Caco-2 (cell line): ENCODE results near the gene AURKA. TPM values are rescaled to one million over a fixed set of nuclear protein-coding genes. Genes with fewer than 3 reads are reported as not detected.

Experiments
- BruUV-seq: library from RNA; stranded (reverse); fragments of 400-500 nt; replicated peaks from 2 replicates; lab custom pipeline; 2021; lab: Mats Ljungman, UMichigan
- CTCF ChIA-PET: fragments of 300-600 bp; sonication (Branson Sonifier 250); formaldehyde crosslinking; loops from one replicate; lab custom pipeline; 2022; ENCODE audit warnings: antibody characterized with exemption; lab: Charles Lee
- POLR2A ChIA-PET: fragments of 300-600 bp; sonication (Branson Sonifier 250); formaldehyde crosslinking; loops from one replicate; lab custom pipeline; 2022; ENCODE audit warnings: antibody characterized with exemption; lab: Charles Lee
- DNase-seq, 2 experiments: peaks; one replicate each; pipeline versions ENCODE4 v3.0.0 to v3.0.0-alpha.2; 2020 to 2022
- H3K27me3 ChIP-seq: replicated peaks from 2 replicates; pipeline ENCODE4 v1.6.0; 2011; ENCODE audit warnings: low read length; ENCODE audit not compliant: control insufficient read depth, insufficient read depth
- H3K36me3 ChIP-seq: 2 replicates; pipeline ENCODE4 v1.5.1; 2011; ENCODE audit warnings: low read length; ENCODE audit not compliant: control insufficient read depth, insufficient read depth
- H3K4me1 ChIP-seq: fragments of 250-450 bp; sonication (Bioruptor Pico); 2 replicates; pipeline ENCODE4 v1.5.1; 2020; ENCODE audit warnings: mild to moderate bottlenecking
- H3K4me3 ChIP-seq: 2 replicates; pipeline ENCODE4 v1.5.1; 2011; ENCODE audit warnings: low read depth, mild to moderate bottlenecking, control low read depth, low read length
- H3K9me3 ChIP-seq: fragments of 250-450 bp; sonication (Bioruptor Pico); 2 replicates; pipeline ENCODE4 v1.5.1; 2020; ENCODE audit warnings: mild to moderate bottlenecking, moderate library complexity
- H3K27ac Mint-ChIP-seq: one replicate; pipeline ENCODE4 v1.8.0; 2022; ENCODE audit warnings: mixed read lengths; ENCODE audit not compliant: unreplicated experiment
- H3K27me3 Mint-ChIP-seq: one replicate; pipeline ENCODE4 v1.8.0; 2022; ENCODE audit warnings: mixed read lengths; ENCODE audit not compliant: insufficient read depth, unreplicated experiment
- H3K36me3 Mint-ChIP-seq: one replicate; pipeline ENCODE4 v1.8.0; 2022; ENCODE audit warnings: mild to moderate bottlenecking, mixed read lengths; ENCODE audit not compliant: insufficient read depth, unreplicated experiment
- H3K4me1 Mint-ChIP-seq: one replicate; pipeline ENCODE4 v1.8.0; 2022; ENCODE audit warnings: low read depth, mixed read lengths; ENCODE audit not compliant: unreplicated experiment
- H3K4me3 Mint-ChIP-seq: one replicate; pipeline ENCODE4 v1.8.0; 2022; ENCODE audit warnings: mild to moderate bottlenecking, moderate library complexity, mixed read lengths; ENCODE audit not compliant: unreplicated experiment
- H3K9me3 Mint-ChIP-seq: one replicate; pipeline ENCODE4 v1.8.0; 2022; ENCODE audit warnings: mixed read lengths; ENCODE audit not compliant: unreplicated experiment
- intact Hi-C: fragments of 100-400 bp; cut with micrococcal nuclease; formaldehyde crosslinking; loops from one replicate; pipeline ENCODE4 v1.10.0; 2022; ENCODE audit not compliant: unreplicated experiment
- total RNA-seq: library from RNA; stranded (reverse); gene quantifications from 2 replicates; pipeline ENCODE4 v1.2.3, GENCODE V29; 2022
- TF ChIP-seq, protein P1 (sequence below), 2 experiments: fragments of 200-600 bp in 1 of 2; IDR thresholded peaks; 1 replicate in 1 of 2; 2 replicates in 1 of 2; pipeline versions ENCODE4 v1.5.1 to v1.8.0; 2011 to 2022; ENCODE audit warnings: antibody characterized with exemption in 1 of 2, control low read depth in 1 of 2, inconsistent platforms in 1 of 2, low read depth in 1 of 2, low read length in 1 of 2, mild to moderate bottlenecking in 1 of 2, moderate library complexity in 1 of 2; ENCODE audit not compliant: insufficient read depth in 1 of 2, severe bottlenecking in 1 of 2, unreplicated experiment in 1 of 2

AURKA gene
- total RNA-seq, 1 experiment from 2014 or later = 233 TPM

- intact Hi-C loops = no loop called here
- ChIA-PET POLR2A (interaction anchor here (0.6 kb wide), 1 partner anchor 23 kb away, joined by 3 read pairs; the partner anchor contains the start of genes AURKA and CSTF1), CTCF (no interaction called here)
- Mint-ChIP-seq H3K4me3 (no peak overlapping the region), H3K4me1 (no peaks in the 10 kb centered on the region), H3K27me3 (no peaks in the 10 kb centered on the region), H3K36me3 (peaks cover 75% of the 10 kb centered on the region), H3K9me3 (no peaks in the 10 kb centered on the region), H3K27ac (no peak overlapping the region)
- no peaks in the 10 kb centered on the region for H3K9me3 ChIP-seq
- TF ChIP-seq, protein P1, sequence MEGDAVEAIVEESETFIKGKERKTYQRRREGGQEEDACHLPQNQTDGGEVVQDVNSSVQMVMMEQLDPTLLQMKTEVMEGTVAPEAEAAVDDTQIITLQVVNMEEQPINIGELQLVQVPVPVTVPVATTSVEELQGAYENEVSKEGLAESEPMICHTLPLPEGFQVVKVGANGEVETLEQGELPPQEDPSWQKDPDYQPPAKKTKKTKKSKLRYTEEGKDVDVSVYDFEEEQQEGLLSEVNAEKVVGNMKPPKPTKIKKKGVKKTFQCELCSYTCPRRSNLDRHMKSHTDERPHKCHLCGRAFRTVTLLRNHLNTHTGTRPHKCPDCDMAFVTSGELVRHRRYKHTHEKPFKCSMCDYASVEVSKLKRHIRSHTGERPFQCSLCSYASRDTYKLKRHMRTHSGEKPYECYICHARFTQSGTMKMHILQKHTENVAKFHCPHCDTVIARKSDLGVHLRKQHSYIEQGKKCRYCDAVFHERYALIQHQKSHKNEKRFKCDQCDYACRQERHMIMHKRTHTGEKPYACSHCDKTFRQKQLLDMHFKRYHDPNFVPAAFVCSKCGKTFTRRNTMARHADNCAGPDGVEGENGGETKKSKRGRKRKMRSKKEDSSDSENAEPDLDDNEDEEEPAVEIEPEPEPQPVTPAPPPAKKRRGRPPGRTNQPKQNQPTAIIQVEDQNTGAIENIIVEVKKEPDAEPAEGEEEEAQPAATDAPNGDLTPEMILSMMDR (IDR thresholded peaks at IDR 0.05; ENCODE audit: insufficient read depth in 1 of 2, low read depth in 1 of 2, low read length in 1 of 2, severe bottlenecking in 1 of 2, unreplicated experiment in 1 of 2) = no peak
- no peaks in the 10 kb centered on the region for H3K27me3 ChIP-seq
- H3K4me1 ChIP-seq = no peaks in the 10 kb centered on the region
- peak in 1 of 2 experiments; percentile 19 for DNase-seq
- H3K36me3 ChIP-seq = peaks cover 4% of the 10 kb centered on the region; the same call in 1 of the 2 replicates
- no TSS peak for BruUV-seq
- no peak overlapping the region for H3K4me3 ChIP-seq
Measured at GRCh38 chr20:56369179-56369578, 22.8 kb downstream of the AURKA start.

DNA sequence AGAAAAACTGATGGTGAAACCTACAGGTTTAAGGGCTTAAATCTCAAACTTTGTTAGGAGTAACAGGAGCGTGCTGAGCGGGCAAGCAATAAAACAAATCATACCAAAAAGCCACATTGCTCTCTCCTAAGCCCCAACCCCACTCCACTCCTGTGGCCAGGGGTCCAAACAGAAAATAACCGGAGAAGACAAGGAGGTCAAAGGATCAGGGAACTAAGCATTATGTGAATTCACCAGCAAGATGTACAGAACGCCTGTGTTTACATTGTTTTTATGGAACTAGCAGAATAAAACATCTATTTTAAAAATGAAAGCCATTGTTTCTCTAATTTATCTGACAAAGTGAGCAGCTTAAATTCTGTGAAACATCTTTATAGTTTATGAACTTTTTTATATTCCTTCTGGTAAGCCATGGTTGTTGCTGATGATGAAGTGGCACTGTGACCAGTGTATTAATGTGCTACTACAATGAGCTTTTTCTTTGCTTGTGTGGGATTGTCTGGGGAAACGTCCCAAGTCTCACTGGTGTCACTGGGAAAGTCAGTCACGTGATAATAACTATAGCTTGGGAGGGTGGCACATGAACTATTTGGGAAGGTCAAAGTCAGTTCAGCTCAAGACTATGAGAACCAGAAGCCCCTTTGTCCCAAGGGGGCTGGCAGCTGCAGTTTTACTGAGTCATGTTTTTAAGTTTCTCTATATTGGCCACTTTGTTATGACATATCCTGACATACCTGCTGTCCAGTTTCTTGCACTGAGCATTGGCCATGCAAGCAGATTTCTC lies 23.5 kb downstream of the AURKA start:
- POLR2A ChIA-PET = no interaction called here
- Histone ChIP-seq H3K27me3 (no peaks in the 10 kb centered on the region), H3K4me1 (no peaks in the 10 kb centered on the region), H3K4me3 (no peak overlapping the region), H3K9me3 (no peaks in the 10 kb centered on the region), H3K36me3 (peaks cover 4% of the 10 kb centered on the region; the same call in 1 of the 2 replicates)
- CTCF ChIA-PET = no interaction called here
- DNase-seq = peak in 1 of 2 experiments; percentile 27
- no peaks in the 10 kb centered on the region for H3K4me1 Mint-ChIP-seq
- H3K4me3 Mint-ChIP-seq = no peak overlapping the region
- H3K9me3 Mint-ChIP-seq = no peaks in the 10 kb centered on the region
- no TSS peak for BruUV-seq
- no peaks in the 10 kb centered on the region for H3K27me3 Mint-ChIP-seq
- TF ChIP-seq, protein P1 (IDR thresholded peaks at IDR 0.05; ENCODE audit: insufficient read depth in 1 of 2, low read depth in 1 of 2, low read length in 1 of 2, severe bottlenecking in 1 of 2, unreplicated experiment in 1 of 2) = no peak
- H3K27ac Mint-ChIP-seq = no peak overlapping the region
- peaks cover 68% of the 10 kb centered on the region for H3K36me3 Mint-ChIP-seq
- intact Hi-C loops = no loop called here

- POLR2A ChIA-PET = no interaction called here
- intact Hi-C loops = no loop called here
- no peak for DNase-seq
- Mint-ChIP-seq H3K36me3 (peaks cover 18% of the 10 kb centered on the region), H3K4me3 (no peak overlapping the region), H3K27me3 (no peaks in the 10 kb centered on the region), H3K27ac (no peak overlapping the region), H3K4me1 (no peaks in the 10 kb centered on the region), H3K9me3 (no peaks in the 10 kb centered on the region)
- no peaks in the 10 kb centered on the region for H3K4me1 ChIP-seq
- CTCF ChIA-PET = no interaction called here
- BruUV-seq = no TSS peak
- H3K36me3 ChIP-seq = no peaks in the 10 kb centered on the region
- no peak overlapping the region for H3K4me3 ChIP-seq
- H3K27me3 ChIP-seq = no peaks in the 10 kb centered on the region
- TF ChIP-seq, protein P1 (IDR thresholded peaks at IDR 0.05; ENCODE audit: insufficient read depth in 1 of 2, low read depth in 1 of 2, low read length in 1 of 2, severe bottlenecking in 1 of 2, unreplicated experiment in 1 of 2) = no peak
- H3K9me3 ChIP-seq = no peaks in the 10 kb centered on the region
Measured at GRCh38 chr20:56363491-56363890, 28.5 kb downstream of the AURKA start.
